NOMO-1 treated with dmso at 0.1 percent for 144 hours (cell line): ENCODE data around the gene BHLHE41.
A peak's percentile ranks its signal among the peaks of the same experiment; 100 is the strongest.

Experiments
- DNase-seq: peaks from one replicate; lab custom pipeline; 2025; ENCODE audit not compliant: unreplicated experiment; lab: John Stamatoyannopoulos, UW

Gene BHLHE41

GRCh38 chr12:26090836-26091510, 33.9 kb downstream of the BHLHE41 start:
- no peak for DNase-seq

GRCh38 chr12:26088998-26089397, 35.8 kb downstream of the BHLHE41 start:
- DNase-seq = no peak

- DNase-seq = no peak
Observed at GRCh38 chr12:26086936-26087335, 37.9 kb downstream of the BHLHE41 start.

GRCh38 chr12:26080911-26081310, 43.9 kb downstream of the BHLHE41 start:
- peak; percentile 48 for DNase-seq

- no peak for DNase-seq
Observed at GRCh38 chr12:26077915-26078702, 46.7 kb downstream of the BHLHE41 start.
